Hippocampal formation (tissue), 2 donors: ENCODE data around the gene POLR1C.
A peak's percentile ranks its signal among the peaks of the same experiment; 100 is the strongest.
"Not testable (repeated sequence)": the region's sequence is repeated elsewhere in the genome, so short reads cannot be mapped to it uniquely, and the experiment has no call there.

ENCODE experiments used
- DNase-seq, 2 donors: peaks; one replicate each; lab custom pipeline; 2025; lab: John Stamatoyannopoulos, UW

The POLR1C gene

GRCh38 chr6:43509984-43510826, 6.7 kb upstream of the POLR1C start, which contains the start of gene LRRC73:
Gene LRRC73 (minus strand): TSS chr6:43510346. CDS start chr6:43509785, 561 bp downstream.
- DNase-seq = peak; percentile 44 to 73

- no peak for DNase-seq
These were observed 6.1 kb upstream of the POLR1C start for GRCh38 chr6:43510827-43511163.

- DNase-seq = no peak
These were observed 5.0 kb upstream of the POLR1C start for GRCh38 chr6:43511824-43512415.

- DNase-seq = no peak
These were observed 1.1 kb upstream of the POLR1C start for GRCh38 chr6:43515808-43516207.

GRCh38 chr6:43516367-43516696, 557 bp upstream of the POLR1C start:
- no peak for DNase-seq

DNA sequence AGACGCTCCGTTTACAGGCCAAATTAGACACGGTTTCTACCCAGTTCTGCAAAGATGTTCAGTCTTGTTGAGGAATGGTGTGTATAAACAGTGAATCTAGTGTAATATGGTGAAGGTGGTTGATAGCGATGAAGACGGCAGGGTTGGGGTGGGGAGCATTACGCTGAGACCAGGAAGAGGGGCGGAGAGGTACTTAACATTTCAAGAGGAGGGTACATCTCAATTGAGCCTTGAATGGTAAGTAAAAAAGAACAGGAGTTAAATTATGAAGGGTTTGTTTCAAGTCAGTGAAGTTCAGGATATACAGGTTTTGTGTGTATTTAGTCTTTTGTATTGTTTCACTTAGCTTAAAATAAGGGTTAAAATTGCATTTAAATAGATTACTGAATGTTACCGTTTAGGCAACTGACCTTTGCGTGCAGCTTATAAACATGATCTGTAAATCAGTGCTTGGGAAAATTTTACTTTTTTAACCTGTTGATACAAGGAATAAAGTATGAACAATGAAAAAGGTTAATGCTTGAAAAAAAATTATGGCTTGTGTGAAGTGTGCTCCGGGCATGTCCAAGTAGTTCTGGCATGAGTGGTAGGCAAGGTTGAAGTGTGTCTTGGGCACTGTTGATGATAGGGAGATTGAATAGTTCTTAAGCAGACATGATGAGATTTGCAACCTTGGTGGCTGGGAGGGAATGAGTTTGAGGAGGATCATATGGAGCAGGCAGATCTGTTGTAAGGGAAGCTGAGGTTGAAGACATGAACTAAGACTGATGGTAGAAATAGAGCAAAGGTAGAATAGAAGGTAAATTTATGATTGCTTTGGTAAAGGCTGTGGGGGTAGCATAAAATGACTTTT, 842 bp downstream of the POLR1C start:
- no peak for DNase-seq

- DNase-seq = no peak
These were observed 3.2 kb downstream of the POLR1C start for GRCh38 chr6:43520097-43520496.

DNA sequence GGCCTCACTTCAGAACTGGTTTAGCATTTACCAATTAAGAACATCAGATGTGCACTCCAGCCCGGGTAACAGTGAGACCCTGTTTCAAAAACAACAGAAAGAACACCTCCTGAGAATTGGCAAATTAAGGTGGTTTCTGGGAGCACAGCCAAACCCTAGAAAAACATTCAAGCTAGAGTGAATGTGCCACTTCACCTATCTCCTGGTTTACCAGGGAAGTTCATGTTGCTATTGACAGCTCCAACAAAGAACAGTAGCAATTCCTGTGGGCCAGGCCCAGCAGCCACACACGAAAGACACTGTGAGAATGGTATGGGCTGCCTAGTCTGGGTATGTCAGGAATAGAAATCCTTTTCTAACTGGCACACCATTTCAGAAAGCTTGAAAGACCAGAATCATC, 4.9 kb downstream of the POLR1C start:
- no peak for DNase-seq

DNA sequence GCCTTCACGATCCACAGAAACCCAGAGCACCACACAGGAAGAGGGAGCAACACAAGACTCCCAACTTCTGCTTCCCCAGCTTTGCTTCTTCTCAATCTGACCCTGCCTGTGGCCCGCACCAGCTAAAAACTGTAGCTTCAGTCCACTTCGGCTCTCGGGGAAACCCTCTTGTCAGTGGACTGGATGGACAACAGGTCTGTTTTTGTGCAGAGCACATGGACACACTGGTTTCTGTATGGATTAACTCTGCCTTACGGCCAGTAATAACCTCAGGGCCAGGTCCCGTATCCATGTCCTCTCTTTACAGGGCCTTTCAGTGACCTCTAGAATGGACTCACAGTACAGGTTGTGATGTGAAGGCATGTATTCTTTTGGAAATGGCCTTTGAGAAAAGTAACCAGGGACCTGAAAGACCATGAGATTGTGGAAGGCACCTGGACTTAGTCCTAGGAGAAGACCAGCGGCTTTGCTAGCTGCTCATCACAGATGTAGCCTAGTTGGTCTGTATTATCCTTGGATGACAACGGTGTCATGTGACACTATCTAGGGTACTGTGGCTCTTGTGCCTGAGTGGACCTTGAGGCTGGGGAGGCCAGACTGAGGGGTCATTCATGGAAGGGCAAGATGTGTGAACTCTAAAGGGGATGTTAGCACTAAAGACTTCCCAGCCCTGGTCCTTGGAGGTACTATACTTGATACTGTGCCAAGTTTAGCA, 5.8 kb downstream of the POLR1C start:
- no peak for DNase-seq

GRCh38 chr6:43523284-43523683, 6.4 kb downstream of the POLR1C start:
- no peak for DNase-seq

DNA sequence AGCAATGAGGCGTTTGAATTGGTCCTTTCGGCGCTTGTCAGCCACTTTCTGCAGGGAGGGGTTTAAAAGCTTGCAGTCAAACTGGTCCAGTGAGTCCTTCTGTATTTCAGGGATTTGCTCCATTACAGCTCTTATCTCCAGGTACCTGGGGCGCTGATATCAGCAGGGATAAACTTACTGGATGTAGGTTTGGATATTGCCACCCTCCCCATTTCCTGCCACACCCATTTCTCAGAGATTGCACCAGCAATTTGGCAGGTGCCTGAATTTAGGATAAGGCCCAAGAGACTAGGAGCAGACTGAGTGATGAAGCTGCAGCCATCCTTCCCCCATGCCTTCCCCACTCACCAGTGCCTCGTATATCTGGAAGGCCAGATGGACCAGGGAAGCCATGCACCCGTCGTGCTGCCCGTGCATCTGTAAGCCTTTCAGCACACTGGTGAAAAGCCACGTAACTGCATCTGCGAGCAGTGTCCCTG, 7.6 kb downstream of the POLR1C start:
- no peak for DNase-seq

DNA sequence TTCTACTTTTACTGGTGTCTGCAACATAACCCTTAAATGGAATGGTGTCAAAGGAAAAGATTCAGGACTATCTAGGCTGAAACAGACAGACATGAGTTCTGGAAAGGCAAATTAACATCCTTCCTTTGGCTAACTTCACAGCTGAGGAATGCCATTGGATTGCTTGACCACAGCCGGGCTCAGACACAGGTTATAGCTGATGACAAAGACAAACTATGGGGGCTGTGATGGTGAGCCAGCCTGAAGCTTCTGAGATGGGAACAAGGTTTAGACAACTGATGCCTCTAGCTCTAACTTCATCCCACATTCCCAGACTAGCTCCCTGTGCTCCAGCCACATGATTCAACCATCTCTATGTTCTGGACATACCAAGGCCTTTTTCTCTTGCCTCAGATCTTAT, 15.3 kb downstream of the POLR1C start:
- DNase-seq = no peak

DNA sequence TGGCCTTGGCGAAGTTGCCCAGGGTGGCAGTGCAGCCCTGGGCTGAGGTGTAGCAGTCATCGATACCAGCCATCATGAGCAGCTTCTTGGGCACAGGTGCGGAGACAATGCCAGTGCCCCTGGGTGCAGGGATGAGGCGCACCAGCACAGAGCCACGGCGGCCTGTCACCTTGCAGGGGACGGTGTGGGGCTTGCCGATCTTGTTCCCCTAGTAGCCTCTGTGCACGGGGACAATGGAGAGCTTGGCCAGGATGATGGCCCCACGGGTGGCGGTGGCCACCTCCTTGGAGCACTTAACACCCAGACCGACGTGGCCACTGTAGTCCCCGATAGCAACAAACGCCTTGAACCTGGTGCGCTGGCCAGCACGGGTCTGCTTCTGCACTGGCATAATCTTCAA, 22.1 kb downstream of the POLR1C start:
- DNase-seq = not testable (repeated sequence)

- not testable (repeated sequence) for DNase-seq
These were observed 22.5 kb downstream of the POLR1C start for GRCh38 chr6:43539409-43539808.

DNA sequence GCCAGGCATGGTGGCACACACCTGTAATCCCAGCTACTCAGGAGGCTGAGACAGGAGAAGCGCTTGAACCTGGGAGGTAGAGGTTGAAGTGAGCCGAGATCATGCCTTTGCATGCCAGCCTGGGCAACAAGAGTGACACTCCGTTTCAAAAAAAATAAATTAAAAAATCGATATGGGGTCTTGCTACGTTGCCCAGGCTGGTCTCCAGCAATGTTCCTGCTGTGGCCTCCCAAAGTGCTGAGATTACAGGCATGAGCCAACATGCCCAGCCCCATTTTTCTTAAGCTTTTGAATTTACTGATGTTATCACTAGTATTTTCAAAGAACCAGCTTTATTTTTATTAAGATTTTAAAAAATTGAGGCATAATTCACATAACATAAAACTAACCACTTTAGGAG, 23.6 kb downstream of the POLR1C start:
- no peak for DNase-seq

- no peak for DNase-seq
These were observed 25.0 kb downstream of the POLR1C start for GRCh38 chr6:43541774-43542471.

DNA sequence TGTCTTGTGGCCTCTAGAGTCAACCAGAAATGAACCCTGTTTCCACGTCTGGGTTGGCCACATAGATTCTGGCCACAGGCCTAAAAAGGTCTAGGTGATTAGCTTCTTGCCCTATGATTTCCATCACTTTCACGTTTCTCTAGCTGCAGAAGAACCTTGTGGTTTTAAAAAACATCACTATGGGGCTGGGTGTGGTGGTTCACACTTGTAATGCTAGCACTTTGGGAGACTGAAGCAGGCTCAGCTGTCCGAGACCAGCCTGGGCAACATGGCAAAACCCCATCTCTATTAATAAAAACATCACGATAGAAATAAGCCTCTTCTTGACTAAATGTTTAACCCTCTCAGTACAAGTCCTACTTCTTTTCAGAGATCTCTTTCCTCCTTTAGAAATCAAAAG, 27.6 kb downstream of the POLR1C start:
- no peak for DNase-seq

DNA sequence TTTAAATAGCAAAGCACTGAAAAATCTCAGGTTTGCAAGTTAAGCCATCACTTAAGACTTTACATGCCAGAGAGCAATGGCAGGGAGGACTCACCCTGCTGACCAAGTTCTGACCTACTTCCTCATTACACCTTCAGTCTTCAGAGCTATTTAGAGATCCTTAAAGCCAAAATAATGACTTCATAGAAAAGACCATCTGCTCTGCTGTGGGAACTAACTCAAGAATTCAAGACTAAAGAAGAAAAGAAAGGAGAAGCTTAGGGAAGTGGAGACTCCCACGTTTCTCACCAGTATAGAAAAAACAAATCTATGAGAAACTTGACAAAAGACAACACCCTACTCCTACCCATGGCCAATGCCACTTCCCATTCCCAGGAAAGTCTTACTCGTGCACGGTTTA, 30.3 kb downstream of the POLR1C start:
- DNase-seq = no peak

- DNase-seq = not testable (repeated sequence)
These were observed 40.7 kb downstream of the POLR1C start for GRCh38 chr6:43557620-43558019.

GRCh38 chr6:43559328-43559727, 42.4 kb downstream of the POLR1C start:
- no peak for DNase-seq

DNA sequence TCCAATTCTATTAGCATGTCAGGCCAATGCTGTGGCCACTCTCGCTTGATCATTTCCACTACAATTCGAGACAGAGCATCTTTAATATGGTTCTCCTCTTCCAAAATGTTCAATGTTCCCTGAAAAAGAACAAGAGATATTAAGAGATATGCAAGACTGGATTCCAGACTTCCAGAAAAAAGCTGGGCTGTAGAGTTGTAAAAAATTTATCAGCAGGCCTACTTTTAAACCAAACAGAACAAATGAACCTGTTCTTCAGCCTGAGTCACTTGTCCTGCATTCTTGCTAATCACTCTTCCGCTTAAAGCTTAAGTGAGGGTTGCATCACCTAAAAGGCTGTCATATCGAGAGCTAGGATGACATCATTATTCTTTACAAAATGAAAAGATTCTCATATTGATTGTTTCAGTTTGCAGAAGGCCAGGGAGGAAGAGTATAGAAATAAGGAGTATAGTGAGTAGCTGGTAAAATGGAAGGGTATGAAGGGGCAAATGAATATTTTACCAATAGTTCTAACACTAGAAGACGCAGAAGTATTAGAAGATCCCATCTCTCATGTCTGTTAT, 54.1 kb downstream of the POLR1C start:
- no peak for DNase-seq
